GM12878 (cell line): ENCODE data around the gene JADE3. TPM values are rescaled to one million over a fixed set of nuclear protein-coding genes. Genes with fewer than 3 reads are reported as not detected.

Source experiments
- FOXM1 ChIP-seq: IDR thresholded peaks from 2 replicates; pipeline ENCODE4 v1.6.1; 2012; ENCODE audit warnings: low read depth, mild to moderate bottlenecking, inconsistent platforms, low read length, moderate library complexity
- SREBF2 ChIP-seq: IDR thresholded peaks from 2 replicates; pipeline ENCODE4 v1.6.1; 2012; ENCODE audit warnings: mild to moderate bottlenecking, low read length
- TARDBP ChIP-seq: IDR thresholded peaks from 2 replicates; pipeline ENCODE4 v1.6.1; 2016; ENCODE audit warnings: borderline replicate concordance
- TBL1XR1 ChIP-seq: IDR thresholded peaks from 2 replicates; pipeline ENCODE4 v1.6.1; 2012; ENCODE audit warnings: low read depth, low read length, improper control_type of control experiment
- WRNIP1 ChIP-seq: IDR thresholded peaks from 2 replicates; pipeline ENCODE4 v1.6.1; 2011; ENCODE audit warnings: low read depth, low read length, improper control_type of control experiment, borderline replicate concordance
- ZNF622 ChIP-seq: fragments of 450-650 bp; IDR thresholded peaks from 2 replicates; pipeline ENCODE4 v1.6.1; 2017; ENCODE audit warnings: mild to moderate bottlenecking, inconsistent platforms
- polyA plus RNA-seq, 11 experiments: library from polyadenylated mRNA; depleted of rRNA in 4 of 11; unstranded in 6 of 11; stranded (reverse) in 5 of 11; fragments of >200 nt; fragmentation: Nextera tagmentation in 4 of 11; fragmentation: Illumina TruSeq in 1 of 11; extraction: Ambion mirVana in 4 of 11; extraction: Trizol in 1 of 11; gene quantifications; 1 replicate in 1 of 11; 2 replicates in 10 of 11; pipeline versions ENCODE4 v1.2.1 to v1.2.3, GENCODE V29; 2011 to 2016; ENCODE audit warnings: inconsistent platforms in 2 of 11, missing spikeins in 2 of 11, low read depth in 1 of 11
- total RNA-seq, 4 experiments: library from RNA; depleted of rRNA in 3 of 4; stranded (reverse); fragments of >200 nt in 3 of 4; fragmentation: Illumina TruSeq in 1 of 4; extraction: Trizol in 1 of 4; gene quantifications; 2 replicates each; pipeline versions ENCODE4 v1.2.1 to v1.2.3, GENCODE V29; 2013 to 2021
- TF ChIP-seq, protein P1 (sequence below): fragments of 450-650 bp; IDR thresholded peaks from 2 replicates; pipeline ENCODE4 v1.6.1; 2017; ENCODE audit warnings: mild to moderate bottlenecking, moderate library complexity
- TF ChIP-seq, protein P2 (sequence below): fragments of 450-650 bp; IDR thresholded peaks from 2 replicates; pipeline ENCODE4 v1.6.1; 2016; ENCODE audit warnings: mild to moderate bottlenecking
- TF ChIP-seq, protein P3 (sequence below), 3 experiments: IDR thresholded peaks in 2 of 3; conservative IDR thresholded peaks in 1 of 3; 2 replicates each; pipeline ENCODE4 v1.5.1; 2011; ENCODE audit warnings: low read depth in 3 of 3, low read length in 3 of 3, mild to moderate bottlenecking in 3 of 3, control low read depth in 2 of 3, moderate library complexity in 2 of 3, inconsistent platforms in 1 of 3, mixed read lengths in 1 of 3; ENCODE audit not compliant: control insufficient read depth in 2 of 3, insufficient read depth in 1 of 3; ENCODE audit errors: extremely low read depth in 1 of 3
- TF ChIP-seq, protein P4 (sequence below): IDR thresholded peaks from 2 replicates; pipeline ENCODE4 v1.6.1; 2011; ENCODE audit warnings: low read depth, low read length, improper control_type of control experiment, borderline replicate concordance
- TF ChIP-seq, protein P5 (sequence below): fragments of 450-650 bp; formaldehyde crosslinking; IDR thresholded peaks from 2 replicates; pipeline ENCODE4 v1.4.0; 2020; ENCODE audit warnings: mild to moderate bottlenecking, moderate library complexity
- TF ChIP-seq, protein P6 (sequence below): fragments of 450-650 bp; IDR thresholded peaks from 2 replicates; pipeline ENCODE4 v1.6.1; 2017; ENCODE audit warnings: mild to moderate bottlenecking, low read depth, inconsistent platforms; ENCODE audit not compliant: poor library complexity, severe bottlenecking

JADE3 gene
- total and polyA plus RNA-seq, 10 of the 15 experiments (the other 5 are each of a cell fraction or from before 2014, with no cell fraction given), result 0.06 to 13.0 (median 0.65) TPM

DNA sequence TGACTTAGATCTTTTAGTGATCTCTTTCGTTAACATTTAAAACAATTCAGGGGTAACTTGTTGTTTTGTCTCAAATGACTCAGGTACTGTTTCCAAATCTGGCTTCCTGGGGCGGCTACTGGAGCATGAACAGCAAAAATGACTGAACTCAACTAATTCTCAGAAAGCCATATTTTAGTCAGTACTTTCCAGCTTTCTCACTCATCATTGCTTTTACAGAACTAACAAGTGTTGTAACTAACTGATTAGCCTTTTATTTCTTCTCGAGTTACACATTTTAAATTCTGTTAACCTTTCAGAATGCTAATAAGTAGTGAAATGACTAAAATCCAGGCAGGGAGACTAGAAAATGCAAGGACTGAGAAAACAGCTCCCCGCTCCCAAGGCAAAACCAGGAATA, 55.3 kb downstream of the JADE3 start (continued):
- TF ChIP-seq, protein P1, sequence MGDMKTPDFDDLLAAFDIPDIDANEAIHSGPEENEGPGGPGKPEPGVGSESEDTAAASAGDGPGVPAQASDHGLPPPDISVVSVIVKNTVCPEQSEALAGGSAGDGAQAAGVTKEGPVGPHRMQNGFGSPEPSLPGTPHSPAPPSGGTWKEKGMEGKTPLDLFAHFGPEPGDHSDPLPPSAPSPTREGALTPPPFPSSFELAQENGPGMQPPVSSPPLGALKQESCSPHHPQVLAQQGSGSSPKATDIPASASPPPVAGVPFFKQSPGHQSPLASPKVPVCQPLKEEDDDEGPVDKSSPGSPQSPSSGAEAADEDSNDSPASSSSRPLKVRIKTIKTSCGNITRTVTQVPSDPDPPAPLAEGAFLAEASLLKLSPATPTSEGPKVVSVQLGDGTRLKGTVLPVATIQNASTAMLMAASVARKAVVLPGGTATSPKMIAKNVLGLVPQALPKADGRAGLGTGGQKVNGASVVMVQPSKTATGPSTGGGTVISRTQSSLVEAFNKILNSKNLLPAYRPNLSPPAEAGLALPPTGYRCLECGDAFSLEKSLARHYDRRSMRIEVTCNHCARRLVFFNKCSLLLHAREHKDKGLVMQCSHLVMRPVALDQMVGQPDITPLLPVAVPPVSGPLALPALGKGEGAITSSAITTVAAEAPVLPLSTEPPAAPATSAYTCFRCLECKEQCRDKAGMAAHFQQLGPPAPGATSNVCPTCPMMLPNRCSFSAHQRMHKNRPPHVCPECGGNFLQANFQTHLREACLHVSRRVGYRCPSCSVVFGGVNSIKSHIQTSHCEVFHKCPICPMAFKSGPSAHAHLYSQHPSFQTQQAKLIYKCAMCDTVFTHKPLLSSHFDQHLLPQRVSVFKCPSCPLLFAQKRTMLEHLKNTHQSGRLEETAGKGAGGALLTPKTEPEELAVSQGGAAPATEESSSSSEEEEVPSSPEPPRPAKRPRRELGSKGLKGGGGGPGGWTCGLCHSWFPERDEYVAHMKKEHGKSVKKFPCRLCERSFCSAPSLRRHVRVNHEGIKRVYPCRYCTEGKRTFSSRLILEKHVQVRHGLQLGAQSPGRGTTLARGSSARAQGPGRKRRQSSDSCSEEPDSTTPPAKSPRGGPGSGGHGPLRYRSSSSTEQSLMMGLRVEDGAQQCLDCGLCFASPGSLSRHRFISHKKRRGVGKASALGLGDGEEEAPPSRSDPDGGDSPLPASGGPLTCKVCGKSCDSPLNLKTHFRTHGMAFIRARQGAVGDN, result no peak
- TF ChIP-seq, protein P2, sequence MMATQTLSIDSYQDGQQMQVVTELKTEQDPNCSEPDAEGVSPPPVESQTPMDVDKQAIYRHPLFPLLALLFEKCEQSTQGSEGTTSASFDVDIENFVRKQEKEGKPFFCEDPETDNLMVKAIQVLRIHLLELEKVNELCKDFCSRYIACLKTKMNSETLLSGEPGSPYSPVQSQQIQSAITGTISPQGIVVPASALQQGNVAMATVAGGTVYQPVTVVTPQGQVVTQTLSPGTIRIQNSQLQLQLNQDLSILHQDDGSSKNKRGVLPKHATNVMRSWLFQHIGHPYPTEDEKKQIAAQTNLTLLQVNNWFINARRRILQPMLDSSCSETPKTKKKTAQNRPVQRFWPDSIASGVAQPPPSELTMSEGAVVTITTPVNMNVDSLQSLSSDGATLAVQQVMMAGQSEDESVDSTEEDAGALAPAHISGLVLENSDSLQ, result no peak
- no peak for TF ChIP-seq WRNIP1
- no peak for TF ChIP-seq SREBF2
- TF ChIP-seq FOXM1, result peak; percentile 95
- TF ChIP-seq TARDBP, result no peak
- peak; percentile 81 for TF ChIP-seq TBL1XR1
- TF ChIP-seq, protein P3, sequence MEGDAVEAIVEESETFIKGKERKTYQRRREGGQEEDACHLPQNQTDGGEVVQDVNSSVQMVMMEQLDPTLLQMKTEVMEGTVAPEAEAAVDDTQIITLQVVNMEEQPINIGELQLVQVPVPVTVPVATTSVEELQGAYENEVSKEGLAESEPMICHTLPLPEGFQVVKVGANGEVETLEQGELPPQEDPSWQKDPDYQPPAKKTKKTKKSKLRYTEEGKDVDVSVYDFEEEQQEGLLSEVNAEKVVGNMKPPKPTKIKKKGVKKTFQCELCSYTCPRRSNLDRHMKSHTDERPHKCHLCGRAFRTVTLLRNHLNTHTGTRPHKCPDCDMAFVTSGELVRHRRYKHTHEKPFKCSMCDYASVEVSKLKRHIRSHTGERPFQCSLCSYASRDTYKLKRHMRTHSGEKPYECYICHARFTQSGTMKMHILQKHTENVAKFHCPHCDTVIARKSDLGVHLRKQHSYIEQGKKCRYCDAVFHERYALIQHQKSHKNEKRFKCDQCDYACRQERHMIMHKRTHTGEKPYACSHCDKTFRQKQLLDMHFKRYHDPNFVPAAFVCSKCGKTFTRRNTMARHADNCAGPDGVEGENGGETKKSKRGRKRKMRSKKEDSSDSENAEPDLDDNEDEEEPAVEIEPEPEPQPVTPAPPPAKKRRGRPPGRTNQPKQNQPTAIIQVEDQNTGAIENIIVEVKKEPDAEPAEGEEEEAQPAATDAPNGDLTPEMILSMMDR (IDR thresholded peaks at IDR 0.05 in 2 of 3, conservative IDR thresholded peaks at IDR 0.05 in 1 of 3; ENCODE audit: control insufficient read depth in 2 of 3, extremely low read depth in 1 of 3, insufficient read depth in 1 of 3, low read depth in 3 of 3, low read length in 3 of 3), result no peak
- no peak for TF ChIP-seq ZNF622
- TF ChIP-seq, protein P4, sequence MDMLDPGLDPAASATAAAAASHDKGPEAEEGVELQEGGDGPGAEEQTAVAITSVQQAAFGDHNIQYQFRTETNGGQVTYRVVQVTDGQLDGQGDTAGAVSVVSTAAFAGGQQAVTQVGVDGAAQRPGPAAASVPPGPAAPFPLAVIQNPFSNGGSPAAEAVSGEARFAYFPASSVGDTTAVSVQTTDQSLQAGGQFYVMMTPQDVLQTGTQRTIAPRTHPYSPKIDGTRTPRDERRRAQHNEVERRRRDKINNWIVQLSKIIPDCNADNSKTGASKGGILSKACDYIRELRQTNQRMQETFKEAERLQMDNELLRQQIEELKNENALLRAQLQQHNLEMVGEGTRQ, result no peak
- TF ChIP-seq, protein P5, sequence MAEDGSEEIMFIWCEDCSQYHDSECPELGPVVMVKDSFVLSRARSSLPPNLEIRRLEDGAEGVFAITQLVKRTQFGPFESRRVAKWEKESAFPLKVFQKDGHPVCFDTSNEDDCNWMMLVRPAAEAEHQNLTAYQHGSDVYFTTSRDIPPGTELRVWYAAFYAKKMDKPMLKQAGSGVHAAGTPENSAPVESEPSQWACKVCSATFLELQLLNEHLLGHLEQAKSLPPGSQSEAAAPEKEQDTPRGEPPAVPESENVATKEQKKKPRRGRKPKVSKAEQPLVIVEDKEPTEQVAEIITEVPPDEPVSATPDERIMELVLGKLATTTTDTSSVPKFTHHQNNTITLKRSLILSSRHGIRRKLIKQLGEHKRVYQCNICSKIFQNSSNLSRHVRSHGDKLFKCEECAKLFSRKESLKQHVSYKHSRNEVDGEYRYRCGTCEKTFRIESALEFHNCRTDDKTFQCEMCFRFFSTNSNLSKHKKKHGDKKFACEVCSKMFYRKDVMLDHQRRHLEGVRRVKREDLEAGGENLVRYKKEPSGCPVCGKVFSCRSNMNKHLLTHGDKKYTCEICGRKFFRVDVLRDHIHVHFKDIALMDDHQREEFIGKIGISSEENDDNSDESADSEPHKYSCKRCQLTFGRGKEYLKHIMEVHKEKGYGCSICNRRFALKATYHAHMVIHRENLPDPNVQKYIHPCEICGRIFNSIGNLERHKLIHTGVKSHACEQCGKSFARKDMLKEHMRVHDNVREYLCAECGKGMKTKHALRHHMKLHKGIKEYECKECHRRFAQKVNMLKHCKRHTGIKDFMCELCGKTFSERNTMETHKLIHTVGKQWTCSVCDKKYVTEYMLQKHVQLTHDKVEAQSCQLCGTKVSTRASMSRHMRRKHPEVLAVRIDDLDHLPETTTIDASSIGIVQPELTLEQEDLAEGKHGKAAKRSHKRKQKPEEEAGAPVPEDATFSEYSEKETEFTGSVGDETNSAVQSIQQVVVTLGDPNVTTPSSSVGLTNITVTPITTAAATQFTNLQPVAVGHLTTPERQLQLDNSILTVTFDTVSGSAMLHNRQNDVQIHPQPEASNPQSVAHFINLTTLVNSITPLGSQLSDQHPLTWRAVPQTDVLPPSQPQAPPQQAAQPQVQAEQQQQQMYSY (CRISPR knock-in tag), result no peak
- TF ChIP-seq, protein P6, sequence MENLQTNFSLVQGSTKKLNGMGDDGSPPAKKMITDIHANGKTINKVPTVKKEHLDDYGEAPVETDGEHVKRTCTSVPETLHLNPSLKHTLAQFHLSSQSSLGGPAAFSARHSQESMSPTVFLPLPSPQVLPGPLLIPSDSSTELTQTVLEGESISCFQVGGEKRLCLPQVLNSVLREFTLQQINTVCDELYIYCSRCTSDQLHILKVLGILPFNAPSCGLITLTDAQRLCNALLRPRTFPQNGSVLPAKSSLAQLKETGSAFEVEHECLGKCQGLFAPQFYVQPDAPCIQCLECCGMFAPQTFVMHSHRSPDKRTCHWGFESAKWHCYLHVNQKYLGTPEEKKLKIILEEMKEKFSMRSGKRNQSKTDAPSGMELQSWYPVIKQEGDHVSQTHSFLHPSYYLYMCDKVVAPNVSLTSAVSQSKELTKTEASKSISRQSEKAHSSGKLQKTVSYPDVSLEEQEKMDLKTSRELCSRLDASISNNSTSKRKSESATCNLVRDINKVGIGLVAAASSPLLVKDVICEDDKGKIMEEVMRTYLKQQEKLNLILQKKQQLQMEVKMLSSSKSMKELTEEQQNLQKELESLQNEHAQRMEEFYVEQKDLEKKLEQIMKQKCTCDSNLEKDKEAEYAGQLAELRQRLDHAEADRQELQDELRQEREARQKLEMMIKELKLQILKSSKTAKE, result peak; percentile 49
